T-helper 1 cell (primary cell): ENCODE measurements around the gene NRP2.

Source experiments
- DNase-seq, 5 donors: peaks; one replicate each; pipeline ENCODE4 v3.0.0-alpha.2; 2012 to 2020

The NRP2 gene

DNA sequence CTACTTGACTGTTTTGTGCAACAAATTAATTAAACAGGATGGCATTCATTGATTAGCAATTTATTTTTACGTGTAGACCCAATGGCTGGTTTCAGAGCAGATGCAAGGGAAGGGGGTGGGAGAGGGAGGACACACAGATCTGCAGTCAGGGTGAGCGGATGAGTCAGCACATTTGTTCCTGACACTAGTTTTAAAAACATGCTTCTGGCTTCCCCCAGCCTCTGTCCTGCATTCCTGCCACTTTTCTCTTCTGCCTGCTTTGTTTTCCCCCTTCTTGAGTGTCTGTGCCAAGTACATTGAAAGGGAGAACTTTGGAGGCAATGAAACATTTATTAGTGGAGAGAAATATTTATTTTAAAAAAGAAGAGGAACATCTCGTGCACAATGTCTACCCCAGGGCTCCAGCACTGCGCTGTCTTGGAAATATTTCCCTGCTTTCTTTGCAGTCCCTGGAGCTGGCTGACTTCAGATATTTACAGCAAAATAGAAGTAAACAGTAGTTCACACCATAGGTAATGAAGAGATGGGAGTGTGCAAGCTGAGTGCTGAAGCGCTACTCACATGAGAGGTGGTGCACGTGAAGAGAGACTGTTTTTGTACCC is 52.2 kb downstream of the NRP2 start:
- no peak for DNase-seq

DNA sequence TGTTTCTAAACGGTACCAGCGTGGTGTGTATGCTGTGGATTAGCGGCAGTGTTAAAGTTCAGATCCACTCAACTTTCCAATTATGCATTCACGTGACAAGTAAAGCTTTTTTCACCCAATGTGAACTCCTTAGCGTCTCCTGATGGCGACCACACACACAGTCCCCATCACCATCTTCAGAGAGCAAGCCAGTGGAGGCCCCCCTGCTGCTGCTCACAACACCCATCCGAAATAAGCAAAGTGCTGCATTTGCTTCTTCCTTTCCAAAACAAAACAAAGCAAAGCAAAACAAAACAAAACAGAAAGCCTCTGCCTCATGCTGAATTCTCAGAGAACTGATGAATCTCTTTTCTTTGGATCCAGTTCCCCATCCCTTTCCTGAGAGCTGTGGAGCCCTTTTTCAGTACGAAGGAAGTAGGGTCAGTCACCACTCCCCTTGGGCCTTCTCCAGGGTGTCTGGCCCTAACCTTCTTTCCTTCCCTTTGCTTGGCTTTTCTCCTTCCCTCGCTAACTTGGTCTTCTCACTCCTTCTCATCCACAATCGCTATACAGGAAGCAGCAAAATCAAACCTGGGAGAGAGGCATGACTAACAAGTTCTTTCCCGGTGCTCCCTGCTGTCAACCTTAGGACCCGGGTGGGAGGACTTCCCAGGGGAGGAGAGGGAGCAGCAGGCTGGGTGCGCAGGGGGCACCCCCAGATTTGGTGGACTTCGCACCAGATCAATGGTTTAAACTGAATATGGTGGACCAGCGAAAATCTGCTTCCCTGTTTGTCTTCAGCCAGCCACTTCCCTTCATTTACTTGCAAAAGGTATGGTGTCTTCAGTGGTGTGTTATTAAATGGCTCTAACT is 56.0 kb downstream of the NRP2 start:
- no peak for DNase-seq

DNA sequence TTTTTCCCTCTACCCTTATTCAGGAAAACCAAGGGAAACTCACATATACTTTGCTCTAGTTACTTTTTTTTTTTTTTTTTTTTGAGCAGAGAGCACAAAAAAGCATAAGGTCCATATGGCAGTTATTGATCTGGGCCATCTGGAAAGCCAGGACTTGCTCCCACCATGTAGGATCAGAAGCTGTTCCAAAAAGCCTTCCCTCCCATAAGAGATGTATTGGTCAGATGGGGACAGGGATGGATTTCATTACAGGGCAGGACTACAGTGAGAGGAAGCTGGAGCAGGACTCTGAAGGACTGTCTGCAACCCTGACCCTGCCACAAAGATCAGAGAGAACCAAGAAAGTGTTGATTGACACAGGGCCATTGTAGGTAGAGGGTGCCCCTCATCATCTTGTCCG is 57.3 kb downstream of the NRP2 start:
- no peak for DNase-seq

DNA sequence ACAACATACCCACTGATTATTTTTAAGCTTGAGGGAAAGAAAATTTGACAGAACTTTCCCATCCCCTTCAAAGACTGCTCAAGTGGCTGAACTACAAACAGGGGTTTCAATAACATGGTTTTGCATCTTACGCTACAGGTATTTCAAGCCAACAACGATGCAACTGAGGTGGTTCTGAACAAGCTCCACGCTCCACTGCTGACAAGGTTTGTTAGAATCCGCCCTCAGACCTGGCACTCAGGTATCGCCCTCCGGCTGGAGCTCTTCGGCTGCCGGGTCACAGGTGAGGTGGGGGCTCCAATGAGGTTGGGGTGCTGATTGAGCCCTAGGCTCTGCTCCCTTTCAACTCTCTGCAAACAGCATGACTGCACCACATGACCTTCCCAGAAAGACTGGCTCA is 58.1 kb downstream of the NRP2 start:
- no peak for DNase-seq

DNA sequence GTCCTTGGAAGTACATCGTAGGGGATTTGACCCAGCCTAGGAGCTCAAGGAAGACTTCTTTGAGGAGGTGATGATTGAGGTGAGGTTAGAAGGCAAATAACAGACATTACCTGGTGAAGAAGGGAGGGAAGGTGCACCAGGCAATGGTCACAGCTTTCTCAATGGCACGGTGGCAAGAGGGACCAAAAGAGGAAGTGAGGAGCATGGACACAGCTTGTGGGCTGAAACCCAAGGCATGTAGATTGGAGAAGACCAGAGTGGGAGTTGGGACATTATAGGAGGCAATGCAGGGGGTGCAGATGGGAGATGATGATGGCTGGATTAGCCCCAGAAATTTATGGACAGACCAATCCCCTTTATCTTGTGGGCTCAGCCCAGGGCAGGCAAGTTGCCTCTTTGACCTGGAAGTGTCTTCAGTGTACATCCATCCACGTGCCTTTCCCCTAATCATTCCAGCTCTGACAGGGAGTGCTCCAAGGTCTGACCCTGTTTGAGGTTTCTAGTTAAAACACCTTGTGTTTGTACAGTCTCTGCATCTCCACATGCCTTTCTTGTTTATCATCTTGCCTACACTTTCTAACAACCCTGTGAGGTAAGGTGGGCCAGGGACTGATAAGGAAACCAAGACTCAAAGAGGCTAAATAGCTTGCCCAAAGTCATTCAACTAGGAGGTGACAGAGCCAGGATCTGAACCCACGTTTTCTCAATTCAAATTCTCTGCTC is 59.1 kb downstream of the NRP2 start:
- no peak for DNase-seq

DNA sequence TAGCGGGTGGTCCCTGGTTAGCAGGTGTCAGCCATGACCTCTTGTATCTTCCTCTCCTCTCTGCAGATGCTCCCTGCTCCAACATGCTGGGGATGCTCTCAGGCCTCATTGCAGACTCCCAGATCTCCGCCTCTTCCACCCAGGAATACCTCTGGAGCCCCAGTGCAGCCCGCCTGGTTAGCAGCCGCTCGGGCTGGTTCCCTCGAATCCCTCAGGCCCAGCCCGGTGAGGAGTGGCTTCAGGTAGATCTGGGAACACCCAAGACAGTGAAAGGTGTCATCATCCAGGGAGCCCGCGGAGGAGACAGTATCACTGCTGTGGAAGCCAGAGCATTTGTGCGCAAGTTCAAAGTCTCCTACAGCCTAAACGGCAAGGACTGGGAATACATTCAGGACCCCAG is 60.8 kb downstream of the NRP2 start:
- no peak for DNase-seq

DNA sequence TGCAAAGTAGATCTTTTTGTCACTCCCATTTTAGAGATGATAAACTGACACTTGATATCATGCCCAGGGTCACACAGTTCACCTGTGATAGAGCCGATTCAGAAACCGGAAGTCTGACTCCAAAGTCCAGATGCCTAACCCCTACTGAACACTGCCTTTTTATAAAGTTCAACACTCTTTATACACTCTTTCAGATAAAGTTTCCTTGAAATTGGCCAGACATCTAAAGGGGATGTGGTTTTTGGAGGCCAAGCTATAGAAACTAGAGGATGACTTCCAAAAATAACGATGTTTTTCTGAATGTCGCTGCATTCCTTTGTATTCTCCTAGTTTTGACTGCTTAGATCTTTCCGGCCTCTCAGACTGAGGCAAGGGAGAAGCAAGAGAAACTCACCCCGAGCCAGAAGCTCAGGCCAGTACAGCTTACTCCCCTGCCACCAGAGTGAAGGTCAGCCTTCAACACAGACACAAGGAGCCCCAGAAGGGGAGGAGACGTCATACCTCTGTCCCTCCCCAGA is 61.8 kb downstream of the NRP2 start:
- DNase-seq, result no peak

DNA sequence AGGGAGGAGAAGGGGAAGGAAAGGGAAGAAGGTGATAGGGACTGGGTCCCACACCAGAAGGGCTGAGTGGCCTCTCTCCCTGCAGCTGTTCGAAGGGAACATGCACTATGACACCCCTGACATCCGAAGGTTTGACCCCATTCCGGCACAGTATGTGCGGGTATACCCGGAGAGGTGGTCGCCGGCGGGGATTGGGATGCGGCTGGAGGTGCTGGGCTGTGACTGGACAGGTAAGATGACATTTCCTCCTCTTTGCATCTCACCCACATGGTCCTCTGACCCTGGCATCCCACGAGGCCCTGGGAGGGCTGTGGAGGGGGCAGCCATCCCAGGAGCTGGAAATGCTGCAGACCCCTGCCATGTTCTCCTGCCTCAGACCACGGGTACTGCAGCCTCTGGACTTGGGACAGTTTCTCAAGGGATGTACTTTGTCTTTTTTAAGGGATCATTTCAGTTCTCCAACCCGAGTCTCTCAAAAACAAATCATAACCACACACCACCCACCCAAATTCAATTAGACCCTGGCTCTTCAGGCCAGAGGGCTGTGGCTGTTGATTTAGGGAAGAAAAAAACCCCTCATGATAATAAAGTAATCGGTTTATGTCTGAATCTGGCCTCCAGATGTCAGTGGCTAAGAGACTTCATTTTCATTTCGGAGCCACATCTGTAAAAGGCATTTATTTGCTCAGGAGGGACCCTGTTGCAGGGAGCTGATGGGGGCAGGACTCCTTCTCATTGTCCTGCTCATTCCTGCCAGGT is 63.5 kb downstream of the NRP2 start:
- no peak for DNase-seq

DNA sequence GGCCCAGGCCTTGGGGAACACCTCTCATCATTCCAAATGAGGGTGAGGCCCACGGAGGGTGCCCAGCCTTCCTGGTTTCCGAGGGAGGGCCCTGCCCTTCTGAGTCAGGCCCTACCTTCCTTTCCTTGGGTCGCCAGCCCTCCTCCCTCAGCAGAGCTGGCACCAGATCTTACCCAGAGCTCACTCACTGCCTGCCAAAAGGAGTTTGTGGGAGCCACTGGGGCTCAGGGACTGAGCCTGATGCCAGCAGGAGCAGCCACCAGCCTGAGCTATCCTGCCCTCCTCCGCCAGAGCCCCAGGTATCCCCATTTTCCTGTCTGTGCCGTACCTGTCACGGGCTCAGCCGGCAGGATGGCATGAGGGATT is 64.1 kb downstream of the NRP2 start:
- DNase-seq, result no peak

DNA sequence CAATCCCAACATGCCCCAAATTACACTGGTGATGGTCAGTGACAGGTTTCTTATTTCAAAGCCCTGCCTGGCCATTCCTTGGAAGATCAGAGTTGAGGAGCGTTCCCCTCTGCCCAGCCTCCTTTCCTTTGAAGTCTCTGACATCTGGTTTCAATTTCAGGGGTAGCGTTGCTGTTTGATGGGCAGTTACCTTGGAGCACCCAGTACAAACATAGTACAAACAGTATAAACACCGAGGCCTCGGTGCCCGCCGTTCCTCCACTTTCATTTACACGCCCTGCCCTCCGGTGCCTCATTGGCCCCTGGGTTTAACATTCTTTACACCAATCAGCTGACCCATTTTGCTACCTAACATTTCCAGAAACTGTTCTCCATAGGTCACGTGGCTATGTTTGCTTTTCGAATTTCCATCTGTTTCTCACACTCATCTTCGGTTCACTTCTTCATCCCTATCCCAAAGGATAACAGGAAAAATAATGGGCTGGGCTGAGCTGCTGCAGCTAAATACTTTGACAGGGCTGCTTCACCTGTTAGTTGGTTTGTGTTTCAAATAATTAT is 65.6 kb downstream of the NRP2 start:
- DNase-seq, result no peak

DNA sequence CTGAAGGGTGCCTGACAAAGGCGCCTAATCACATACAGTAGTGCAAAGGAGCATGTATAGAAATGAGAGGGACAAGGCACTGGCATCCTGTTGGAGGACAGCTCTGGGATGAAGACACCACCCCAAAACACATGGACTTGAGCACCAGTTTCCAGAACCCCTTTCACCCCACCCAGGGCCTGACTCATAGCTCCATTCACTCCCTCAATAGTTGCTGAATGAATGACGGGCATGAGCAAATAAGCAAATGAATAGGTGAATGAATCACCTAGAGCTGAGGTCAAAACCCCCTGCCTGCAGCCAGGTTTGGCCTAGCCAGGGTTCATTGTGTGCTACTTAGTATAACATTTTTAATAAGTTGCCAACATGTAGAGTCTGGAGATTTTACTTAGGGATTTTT is 66.3 kb downstream of the NRP2 start:
- DNase-seq, result no peak

DNA sequence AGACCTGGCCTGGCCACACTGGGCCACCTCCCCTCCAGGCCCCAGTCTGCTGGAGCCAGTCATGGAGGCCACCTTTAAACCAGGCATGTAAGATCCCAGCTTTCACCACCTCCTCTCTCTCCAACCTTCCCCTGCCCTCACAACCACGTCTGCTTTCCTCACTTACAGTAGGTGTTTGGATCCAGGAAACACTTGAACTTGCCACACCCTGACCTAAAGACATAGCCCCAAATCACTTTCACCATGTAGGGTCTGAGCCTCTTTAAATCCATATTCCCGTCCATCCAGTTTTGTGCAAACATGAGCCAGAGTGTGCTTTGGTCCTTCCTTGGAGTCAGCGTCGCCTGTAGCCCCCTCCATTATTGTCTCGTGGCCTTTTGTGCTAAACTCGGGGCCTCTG is 66.8 kb downstream of the NRP2 start:
- DNase-seq, result no peak

DNA sequence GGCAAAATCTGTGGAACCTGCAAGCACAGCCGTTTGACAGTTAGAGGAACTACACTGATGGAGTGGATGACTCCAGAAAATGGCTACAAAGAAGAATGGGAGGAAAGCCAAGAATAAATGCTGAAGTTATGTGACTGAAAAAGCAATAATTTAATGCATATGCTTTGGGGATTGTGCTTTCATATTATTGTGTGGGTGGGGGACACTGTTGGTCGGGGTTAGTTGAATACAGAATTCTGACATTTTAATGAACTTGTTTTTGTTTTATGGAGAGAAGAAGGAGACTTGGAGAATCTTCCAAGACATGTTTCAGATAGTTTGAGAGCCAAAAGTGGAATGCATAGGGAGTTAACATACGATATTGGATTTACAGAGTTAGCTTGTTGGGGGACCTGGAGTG is 68.5 kb downstream of the NRP2 start:
- DNase-seq, result no peak

DNA sequence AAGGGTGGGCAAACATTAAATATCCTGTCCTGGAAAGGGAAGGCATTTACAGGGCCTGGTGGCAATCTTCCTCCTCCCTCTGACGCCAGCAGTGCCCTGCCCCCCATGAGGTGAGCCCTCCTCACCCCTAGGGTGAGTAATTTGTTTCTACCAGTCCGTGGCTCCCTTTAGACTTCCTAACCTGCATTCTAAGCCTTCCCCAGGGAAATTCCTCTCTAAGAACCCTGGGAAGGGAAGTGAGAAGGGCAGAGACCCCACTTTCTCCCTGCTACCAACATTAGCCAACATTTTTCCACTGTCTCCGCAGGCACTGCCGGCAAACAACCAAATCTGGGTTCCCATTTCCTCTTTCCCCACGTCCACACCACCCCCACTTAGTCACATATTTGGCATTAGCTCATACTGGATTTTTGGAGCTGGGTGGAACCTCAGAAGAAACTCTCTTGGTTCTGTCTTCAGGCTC is 69.3 kb downstream of the NRP2 start:
- DNase-seq, result no peak

DNA sequence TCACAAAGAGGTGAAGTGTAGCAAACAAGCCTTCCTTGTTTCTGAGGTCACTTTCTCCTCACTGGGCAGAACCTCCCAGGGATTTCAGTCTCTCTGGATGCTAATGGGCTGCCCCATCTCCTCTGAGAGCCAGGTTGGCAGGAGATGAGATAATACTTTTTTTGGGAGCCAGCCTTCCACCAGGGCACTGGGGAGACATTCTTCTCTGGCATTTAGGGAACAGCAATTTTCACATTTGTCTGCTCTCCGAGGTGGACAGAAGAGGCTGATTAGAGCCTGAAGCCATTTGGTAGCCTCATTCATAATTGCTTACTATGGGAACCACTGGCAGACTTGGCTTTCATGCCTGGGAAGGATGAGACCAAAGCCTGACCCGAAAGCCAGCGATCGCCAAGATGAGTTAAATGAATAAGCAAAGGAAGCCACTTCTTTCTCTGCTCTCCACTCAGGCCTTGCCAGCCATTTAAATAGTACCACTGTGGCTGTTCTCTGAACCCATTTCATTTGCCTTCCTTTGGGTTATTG is 70.1 kb downstream of the NRP2 start:
- DNase-seq, result no peak

DNA sequence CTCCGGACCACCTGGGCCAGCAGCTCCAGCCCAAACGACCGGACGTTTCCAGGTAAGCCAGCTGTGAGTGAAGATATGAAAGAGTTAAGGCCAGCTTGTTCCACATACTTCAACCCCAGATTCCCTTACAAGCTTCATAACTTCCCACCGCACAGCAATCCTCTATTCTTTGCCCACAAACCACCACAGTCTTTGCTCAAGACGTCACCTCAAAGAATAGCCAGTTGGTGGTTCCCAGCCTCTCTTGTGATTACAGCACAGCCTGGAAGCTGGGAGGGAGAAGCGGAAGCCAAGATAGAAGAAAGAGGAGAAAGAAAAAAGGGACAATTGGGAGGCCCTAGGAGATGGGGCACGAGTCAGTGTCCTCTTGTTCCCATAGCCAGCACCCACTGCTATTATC is 70.6 kb downstream of the NRP2 start:
- DNase-seq, result no peak

DNA sequence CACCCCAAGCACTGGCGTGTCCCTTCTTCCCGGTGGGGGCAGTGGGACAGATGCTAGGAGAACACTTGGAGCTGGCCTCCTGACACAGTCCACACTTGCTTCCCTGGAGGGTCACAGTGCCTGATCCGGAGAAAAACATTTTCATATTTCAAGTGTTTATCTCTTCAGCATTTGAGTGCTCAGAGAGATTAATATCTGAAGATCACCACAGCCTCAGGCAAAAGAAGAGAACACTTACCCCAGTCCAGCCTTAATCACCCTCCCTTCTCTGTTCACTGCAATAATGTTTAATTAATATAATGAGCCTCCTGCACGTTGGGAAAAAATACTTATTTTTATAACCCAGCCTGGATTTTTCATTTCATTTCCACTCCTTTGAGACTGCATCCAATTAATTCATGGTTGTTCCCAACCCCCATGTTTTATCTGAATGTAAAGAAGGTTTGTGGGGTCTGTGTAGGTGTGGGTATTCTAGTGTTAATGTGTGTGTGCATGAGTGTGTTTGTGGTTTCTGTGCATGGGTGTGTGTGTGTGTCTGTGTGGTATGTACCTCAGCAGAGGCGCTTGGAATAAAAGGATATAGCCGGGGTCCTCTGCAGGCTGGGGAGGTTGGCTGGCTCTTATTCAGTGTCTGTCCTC is 72.1 kb downstream of the NRP2 start:
- no peak for DNase-seq

DNA sequence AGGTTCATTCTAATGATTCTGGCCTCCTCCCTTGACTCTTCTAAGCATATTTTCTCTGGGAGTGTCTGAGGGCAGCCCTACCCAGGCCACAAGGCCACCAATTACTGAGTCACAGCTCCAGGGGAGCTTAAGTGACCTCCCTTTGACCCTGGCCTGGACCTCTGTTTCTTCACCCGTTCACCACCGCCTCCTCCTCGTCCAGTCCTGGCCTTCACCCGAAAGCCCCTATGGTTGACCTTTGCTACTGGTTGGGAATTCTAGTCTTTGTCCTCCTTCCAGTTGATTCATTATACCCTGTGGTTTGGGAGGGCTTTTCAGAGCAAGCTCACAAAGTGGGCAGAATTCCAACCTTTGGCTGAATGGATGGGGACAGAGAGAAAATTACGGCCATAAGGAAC is 72.6 kb downstream of the NRP2 start:
- DNase-seq, result no peak

DNA sequence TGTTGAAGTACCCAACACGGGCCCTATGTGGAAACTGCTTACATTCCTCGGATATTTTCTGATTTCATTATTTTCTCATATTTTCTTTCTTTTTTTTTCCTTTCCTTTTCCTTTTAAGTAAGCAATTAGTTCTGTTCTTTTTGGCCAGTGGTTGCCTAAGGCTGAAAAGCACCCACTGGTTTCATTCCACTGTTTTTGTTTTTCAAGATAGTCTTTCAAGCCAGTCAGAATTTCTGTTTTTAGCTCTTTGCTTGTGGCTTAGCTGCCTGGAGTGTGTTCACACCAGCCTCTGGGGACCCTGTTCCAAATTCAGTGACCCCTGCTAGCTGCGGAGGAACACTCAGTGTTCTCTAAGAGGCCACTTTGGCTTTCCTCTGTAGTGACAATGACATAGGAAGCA is 73.6 kb downstream of the NRP2 start:
- DNase-seq, result no peak

DNA sequence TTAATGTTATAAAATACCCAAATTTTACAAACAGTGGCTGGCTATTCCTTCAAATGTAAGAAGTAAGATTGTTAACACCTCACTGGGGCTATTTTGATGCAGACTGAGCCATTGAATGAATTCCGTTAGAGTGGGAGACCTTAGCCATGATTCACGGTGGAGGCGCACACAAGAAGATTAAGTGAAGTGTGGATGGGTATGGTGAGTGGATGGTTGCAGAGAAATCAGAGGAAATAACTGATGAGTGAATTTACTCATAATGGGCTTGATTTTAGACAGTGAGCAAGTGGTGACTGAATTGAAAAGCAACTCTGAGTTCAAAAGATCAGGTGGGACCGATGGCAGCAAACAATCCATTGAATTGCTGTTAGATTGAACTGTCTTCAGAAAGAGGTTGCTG is 75.0 kb downstream of the NRP2 start:
- DNase-seq, result no peak

DNA sequence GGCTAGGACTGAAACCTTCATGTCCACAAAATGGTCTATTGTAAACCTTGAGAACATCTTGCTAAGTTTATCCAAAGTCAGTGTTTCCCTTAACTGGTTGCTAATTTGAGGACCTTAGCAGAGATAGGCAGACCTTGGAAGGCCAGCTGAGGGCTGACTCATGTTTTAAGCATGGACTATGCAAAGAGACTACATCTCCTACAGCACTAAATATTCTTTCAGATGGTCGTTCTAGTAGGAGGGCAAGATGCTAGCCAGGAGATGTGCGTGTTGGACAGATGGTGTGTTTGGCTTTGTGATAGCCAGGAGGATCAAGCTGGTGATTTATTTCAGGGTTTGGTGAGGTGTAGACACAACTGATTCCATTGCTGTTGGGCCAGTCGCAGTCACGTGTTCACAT is 75.8 kb downstream of the NRP2 start:
- DNase-seq, result no peak

DNA sequence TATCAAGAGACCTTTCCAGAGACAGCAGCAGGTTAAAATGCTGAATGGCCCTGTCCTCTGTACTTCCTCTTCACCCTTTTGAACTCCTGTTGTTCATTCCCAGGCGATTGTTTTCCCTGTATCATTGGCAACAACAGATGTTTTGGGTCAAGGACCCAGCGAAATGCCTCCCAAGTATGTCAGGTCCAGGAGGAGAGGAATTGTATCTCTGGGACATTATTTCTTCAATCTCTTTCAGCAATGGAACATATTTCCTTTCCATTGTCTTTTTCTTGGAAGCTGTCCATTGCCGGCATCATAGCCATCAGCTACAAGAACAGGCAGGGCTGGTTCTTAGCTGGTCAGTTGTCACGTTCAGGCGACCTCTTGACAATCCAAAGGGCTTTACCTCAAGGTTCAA is 76.2 kb downstream of the NRP2 start:
- DNase-seq, result no peak
